Transverse colon (tissue), 4 donors: ENCODE results near the gene ECEL1. TPM values are rescaled to one million over a fixed set of nuclear protein-coding genes. Genes with fewer than 3 reads are reported as not detected.

ENCODE experiments used
- DNase-seq: peaks from one replicate; pipeline ENCODE4 v3.0.0-alpha.2; 2019
- H3K27ac ChIP-seq, 4 donors: fragments of 200-600 bp; sonication (generic); 2 replicates each; pipeline ENCODE4 v1.5.1; 2016 to 2018; ENCODE audit warnings: inconsistent platforms in 4 of 4
- H3K27me3 ChIP-seq: fragments of 200-600 bp; sonication (generic); 2 replicates; pipeline ENCODE4 v1.5.1; 2017; ENCODE audit warnings: inconsistent platforms
- H3K36me3 ChIP-seq, 4 donors: fragments of 200-600 bp; sonication (generic); 2 replicates each; pipeline ENCODE4 v1.5.1; 2017 to 2019; ENCODE audit warnings: inconsistent platforms in 4 of 4
- H3K4me1 ChIP-seq, 4 donors: fragments of 200-600 bp; sonication (generic); 2 replicates each; pipeline ENCODE4 v1.5.1; 2017 to 2020; ENCODE audit warnings: inconsistent platforms in 4 of 4
- H3K4me3 ChIP-seq, 4 donors: fragments of 200-600 bp; sonication (generic); 1 replicate in 1 of 4; 2 replicates in 3 of 4; pipeline versions ENCODE4 v1.5.1 to v1.6.1; 2017 to 2019; ENCODE audit warnings: inconsistent platforms in 4 of 4
- H3K9me3 ChIP-seq, 2 donors: fragments of 200-600 bp; sonication (generic); 2 replicates each; pipeline ENCODE4 v1.5.1; 2017 to 2019; ENCODE audit warnings: inconsistent platforms in 2 of 2
- EP300 ChIP-seq: sonication (generic); formaldehyde crosslinking; IDR thresholded peaks from one replicate; pipeline ENCODE4 v1.6.1; 2017; ENCODE audit warnings: antibody characterized with exemption, low read depth
- POLR2A ChIP-seq: fragments of 450-650 bp; IDR thresholded peaks from one replicate; pipeline ENCODE4 v1.6.1; 2016; ENCODE audit warnings: antibody characterized with exemption, mild to moderate bottlenecking, moderate library complexity
- POLR2AphosphoS5 ChIP-seq, 3 donors: sonication (generic); formaldehyde crosslinking; IDR thresholded peaks; one replicate each; pipeline ENCODE4 v1.6.1; 2016; ENCODE audit warnings: antibody characterized with exemption in 3 of 3
- WGBS, 2 donors: methylation state at CpG; one replicate each; pipeline ENCODE4 v1.1.5; 2018; ENCODE audit warnings: low coverage in 1 of 2; 5-methylcytosine and 5-hydroxymethylcytosine counted together
- in situ Hi-C, 4 donors: fragments of 200-750 bp; cut with MboI; loops; one replicate each; pipeline versions ENCODE4 v1.15.0 to v1.15.1; 2017; ENCODE audit warnings: low sequenced_read_pairs in 3 of 4, low pct_ligation_motif_present in 1 of 4, low pct_unique_long_range_greater_than_20kb in 1 of 4
- intact Hi-C: fragments of 100-400 bp; cut with DNase I; formaldehyde crosslinking; loops from one replicate; pipeline ENCODE4 v1.15.1; 2023; ENCODE audit warnings: low total_unique reads
- total RNA-seq, 4 donors: library from RNA; depleted of rRNA; stranded (reverse); fragments of >200 nt; gene quantifications; one replicate each; pipeline ENCODE4 v1.1.0, GENCODE V29; 2016
- TF ChIP-seq, protein P1 (sequence below), 5 experiments: fragments of 200-600 bp in 3 of 5; fragments of 450-650 bp in 2 of 5; sonication (generic) in 3 of 5; IDR thresholded peaks; 1 replicate in 2 of 5; 2 replicates in 3 of 5; pipeline ENCODE4 v1.5.1; 2016 to 2017; ENCODE audit warnings: antibody characterized with exemption in 5 of 5, inconsistent platforms in 3 of 5, mild to moderate bottlenecking in 2 of 5, moderate library complexity in 1 of 5

ECEL1 gene
- total RNA-seq, 4 donors from 2014 or later, result not detected

- Histone ChIP-seq H3K36me3 (no peaks in the 10 kb centered on the region), H3K9me3 (no peaks in the 10 kb centered on the region), H3K4me3 (no peak overlapping the region), H3K27me3 (peaks cover 38% of the 10 kb centered on the region), H3K27ac (no peak overlapping the region), H3K4me1 (no peaks in the 10 kb centered on the region)
- DNase-seq, result no peak
- intact Hi-C loops (no loop called here), in situ Hi-C loops (no loop called here)
- WGBS, 2 donors, result 83 to 100% methylated on average over 1 to 7 of the region's 7 CpGs
- no peak for TF ChIP-seq EP300
- TF ChIP-seq, protein P1, sequence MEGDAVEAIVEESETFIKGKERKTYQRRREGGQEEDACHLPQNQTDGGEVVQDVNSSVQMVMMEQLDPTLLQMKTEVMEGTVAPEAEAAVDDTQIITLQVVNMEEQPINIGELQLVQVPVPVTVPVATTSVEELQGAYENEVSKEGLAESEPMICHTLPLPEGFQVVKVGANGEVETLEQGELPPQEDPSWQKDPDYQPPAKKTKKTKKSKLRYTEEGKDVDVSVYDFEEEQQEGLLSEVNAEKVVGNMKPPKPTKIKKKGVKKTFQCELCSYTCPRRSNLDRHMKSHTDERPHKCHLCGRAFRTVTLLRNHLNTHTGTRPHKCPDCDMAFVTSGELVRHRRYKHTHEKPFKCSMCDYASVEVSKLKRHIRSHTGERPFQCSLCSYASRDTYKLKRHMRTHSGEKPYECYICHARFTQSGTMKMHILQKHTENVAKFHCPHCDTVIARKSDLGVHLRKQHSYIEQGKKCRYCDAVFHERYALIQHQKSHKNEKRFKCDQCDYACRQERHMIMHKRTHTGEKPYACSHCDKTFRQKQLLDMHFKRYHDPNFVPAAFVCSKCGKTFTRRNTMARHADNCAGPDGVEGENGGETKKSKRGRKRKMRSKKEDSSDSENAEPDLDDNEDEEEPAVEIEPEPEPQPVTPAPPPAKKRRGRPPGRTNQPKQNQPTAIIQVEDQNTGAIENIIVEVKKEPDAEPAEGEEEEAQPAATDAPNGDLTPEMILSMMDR (IDR thresholded peaks at IDR 0.05), result no peak
- no peak for TF ChIP-seq POLR2A
- no peak for TF ChIP-seq POLR2AphosphoS5 (IDR thresholded peaks at IDR 0.05)
These were observed 28.0 kb upstream of the ECEL1 start for GRCh38 chr2:232515639-232516038.

DNA sequence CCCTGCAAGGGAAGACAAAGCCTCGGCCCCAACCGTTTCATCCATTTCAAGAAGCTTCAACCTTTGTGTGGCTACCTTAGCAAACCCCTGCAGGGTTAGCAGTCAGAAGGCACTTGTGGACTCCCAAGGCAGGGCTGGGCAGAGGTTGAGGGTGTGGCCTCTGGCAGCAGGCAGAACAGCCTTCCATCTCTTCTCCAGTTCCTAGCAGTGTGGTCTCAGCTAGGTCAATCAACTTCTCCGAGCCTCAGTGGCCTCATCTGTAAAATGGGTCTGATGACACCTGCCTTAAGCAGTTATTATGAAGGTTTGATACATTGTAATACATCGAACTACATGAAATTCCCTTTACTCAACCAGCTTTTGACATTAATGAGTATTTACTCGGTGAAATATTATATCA lies 25.7 kb upstream of the ECEL1 start:
- intact Hi-C loops (no loop called here), in situ Hi-C loops (no loop called here)
- TF ChIP-seq POLR2A, result no peak
- TF ChIP-seq EP300, result no peak
- TF ChIP-seq POLR2AphosphoS5 (IDR thresholded peaks at IDR 0.05), result no peak
- TF ChIP-seq, protein P1 (IDR thresholded peaks at IDR 0.05), result no peak
- H3K4me3 ChIP-seq, result no peak overlapping the region
- no peaks in the 10 kb centered on the region for H3K36me3 ChIP-seq
- H3K9me3 ChIP-seq, result no peaks in the 10 kb centered on the region
- WGBS, 2 donors, result 68 to 81% methylated on average over 3 to 5 of the region's 5 CpGs
- no peak overlapping the region for H3K27ac ChIP-seq
- DNase-seq, result no peak
- H3K27me3 ChIP-seq, result peaks cover 30% of the 10 kb centered on the region
- no peaks in the 10 kb centered on the region for H3K4me1 ChIP-seq

DNA sequence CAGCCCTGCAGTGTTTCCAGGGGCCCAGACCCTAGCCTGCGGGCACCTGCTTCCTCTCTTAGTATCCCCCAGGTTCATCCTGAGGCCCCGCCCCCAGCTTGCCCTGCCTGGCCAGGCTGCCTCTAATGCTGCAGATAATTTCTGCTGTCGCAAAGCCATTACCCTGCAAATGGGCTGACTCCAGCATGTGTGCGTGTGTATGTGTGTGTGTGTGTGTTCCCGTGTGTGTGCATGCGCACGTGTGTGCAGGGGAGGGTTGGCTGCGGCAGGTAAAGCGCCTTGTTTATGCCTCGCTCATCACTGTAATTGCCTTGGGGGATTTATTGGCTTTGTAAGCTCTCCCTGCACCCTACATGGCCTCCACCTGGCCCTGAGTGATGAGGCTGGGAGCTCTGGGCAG lies 25.0 kb upstream of the ECEL1 start:
- no peaks in the 10 kb centered on the region for H3K4me1 ChIP-seq
- intact Hi-C loops, result no loop called here
- no peak for DNase-seq

GRCh38 chr2:232511336-232511890 lies 23.8 kb upstream of the ECEL1 start:
- no peak overlapping the region for H3K27ac ChIP-seq
- H3K27me3 ChIP-seq, result peaks cover 33% of the 10 kb centered on the region
- no peaks in the 10 kb centered on the region for H3K9me3 ChIP-seq
- in situ Hi-C loops, result no loop called here
- H3K4me3 ChIP-seq, result no peak overlapping the region
- no peak for DNase-seq
- no peaks in the 10 kb centered on the region for H3K4me1 ChIP-seq
- intact Hi-C loops, result no loop called here
- WGBS, 2 donors, result 45% methylated on average over 8 of the region's 11 CpGs; no CpG with 5 or more reads in 1 of the 2 donors
- H3K36me3 ChIP-seq, result no peaks in the 10 kb centered on the region
- TF ChIP-seq POLR2AphosphoS5 (IDR thresholded peaks at IDR 0.05) (no peak), POLR2A (no peak), EP300 (no peak)
- TF ChIP-seq, protein P1 (IDR thresholded peaks at IDR 0.05), result no peak

More for the DNA sequence above, 25.0 kb upstream of the ECEL1 start:
- in situ Hi-C loops, result no loop called here
- no peak overlapping the region for H3K27ac ChIP-seq
- WGBS, 2 donors, result 70% methylated on average over 6 of the region's 10 CpGs; no CpG with 5 or more reads in 1 of the 2 donors
- TF ChIP-seq EP300 (no peak), POLR2AphosphoS5 (IDR thresholded peaks at IDR 0.05) (no peak), POLR2A (no peak)
- TF ChIP-seq, protein P1 (IDR thresholded peaks at IDR 0.05), result no peak
- no peaks in the 10 kb centered on the region for H3K36me3 ChIP-seq
- peaks cover 30% of the 10 kb centered on the region for H3K27me3 ChIP-seq
- H3K4me3 ChIP-seq, result no peak overlapping the region
- no peaks in the 10 kb centered on the region for H3K9me3 ChIP-seq
